ENCODE measurements around the gene DOP1B. TPM values are rescaled to one million over a fixed set of nuclear protein-coding genes. Genes with fewer than 3 reads are reported as not detected.

Gene DOP1B
- total RNA-seq, 1 donor from 2014 or later, result 24.6 TPM

- TF ChIP-seq CTCF (IDR thresholded peaks at IDR 0.05), result peak; percentile 91
- ATAC-seq (peak; percentile 65 to 69), DNase-seq (peak; percentile 69)
- Histone ChIP-seq H3K36me3 (no peaks in the 10 kb centered on the region), H3K27ac (peak overlapping the region; percentile 41), H3K9me3 (no peaks in the 10 kb centered on the region), H3K27me3 (ENCODE audit: low read depth) (no peaks in the 10 kb centered on the region), H3K4me3 (no peak overlapping the region), H3K4me1 (peaks cover 10% of the 10 kb centered on the region)
- intact Hi-C loops (cut with DNase I), result no loop called here
These were observed 31.0 kb upstream of the DOP1B start for GRCh38 chr21:36125512-36126207.

- H3K27me3 ChIP-seq (ENCODE audit: low read depth), result no peaks in the 10 kb centered on the region
- intact Hi-C loops (cut with DNase I), result no loop called here
- H3K9me3 ChIP-seq, result no peaks in the 10 kb centered on the region
- no peaks in the 10 kb centered on the region for H3K36me3 ChIP-seq
- no peak for DNase-seq
- ATAC-seq, result peak in 1 of 2 donors; percentile 23
- TF ChIP-seq CTCF (IDR thresholded peaks at IDR 0.05), result no peak
- peak overlapping the region; percentile 41 for H3K27ac ChIP-seq
- H3K4me1 ChIP-seq, result peaks cover 10% of the 10 kb centered on the region
- H3K4me3 ChIP-seq, result no peak overlapping the region
These were observed 30.4 kb upstream of the DOP1B start for GRCh38 chr21:36126208-36126565.

- H3K27me3 ChIP-seq (ENCODE audit: low read depth), result no peaks in the 10 kb centered on the region
- H3K36me3 ChIP-seq, result no peaks in the 10 kb centered on the region
- intact Hi-C loops (cut with DNase I), result no loop called here
- peaks cover 10% of the 10 kb centered on the region for H3K4me1 ChIP-seq
- H3K9me3 ChIP-seq, result no peaks in the 10 kb centered on the region
- no peak for DNase-seq
- H3K4me3 ChIP-seq, result no peak overlapping the region
- H3K27ac ChIP-seq, result no peak overlapping the region
- no peak for TF ChIP-seq CTCF (IDR thresholded peaks at IDR 0.05)
- no peak for ATAC-seq
These were observed 30.0 kb upstream of the DOP1B start for GRCh38 chr21:36126621-36127110.

GRCh38 chr21:36127250-36127904 is 29.2 kb upstream of the DOP1B start:
- no peak for TF ChIP-seq CTCF (IDR thresholded peaks at IDR 0.05)
- H3K4me1 ChIP-seq, result peaks cover 10% of the 10 kb centered on the region
- H3K4me3 ChIP-seq, result no peak overlapping the region
- no peak overlapping the region for H3K27ac ChIP-seq
- ATAC-seq (no peak), DNase-seq (no peak)
- H3K36me3 ChIP-seq, result no peaks in the 10 kb centered on the region
- H3K9me3 ChIP-seq, result no peaks in the 10 kb centered on the region
- no peaks in the 10 kb centered on the region for H3K27me3 ChIP-seq (ENCODE audit: low read depth)
- intact Hi-C loops (cut with DNase I), result no loop called here

- Histone ChIP-seq H3K36me3 (no peaks in the 10 kb centered on the region), H3K27me3 (ENCODE audit: low read depth) (no peaks in the 10 kb centered on the region), H3K9me3 (no peaks in the 10 kb centered on the region), H3K4me1 (peaks cover 10% of the 10 kb centered on the region), H3K4me3 (no peak overlapping the region), H3K27ac (no peak overlapping the region)
- ATAC-seq, result no peak
- intact Hi-C loops (cut with DNase I), result no loop called here
- DNase-seq, result no peak
- no peak for TF ChIP-seq CTCF (IDR thresholded peaks at IDR 0.05)
These were observed 28.6 kb upstream of the DOP1B start for GRCh38 chr21:36127977-36128376.

Measured in lower lobe of right lung (tissue), 2 donors.